ENCODE measurements around the gene GOLPH3L.
"Not testable (repeated sequence)": the region's sequence is repeated elsewhere in the genome, so short reads cannot be mapped to it uniquely, and the experiment has no call there.

The GOLPH3L gene

DNA sequence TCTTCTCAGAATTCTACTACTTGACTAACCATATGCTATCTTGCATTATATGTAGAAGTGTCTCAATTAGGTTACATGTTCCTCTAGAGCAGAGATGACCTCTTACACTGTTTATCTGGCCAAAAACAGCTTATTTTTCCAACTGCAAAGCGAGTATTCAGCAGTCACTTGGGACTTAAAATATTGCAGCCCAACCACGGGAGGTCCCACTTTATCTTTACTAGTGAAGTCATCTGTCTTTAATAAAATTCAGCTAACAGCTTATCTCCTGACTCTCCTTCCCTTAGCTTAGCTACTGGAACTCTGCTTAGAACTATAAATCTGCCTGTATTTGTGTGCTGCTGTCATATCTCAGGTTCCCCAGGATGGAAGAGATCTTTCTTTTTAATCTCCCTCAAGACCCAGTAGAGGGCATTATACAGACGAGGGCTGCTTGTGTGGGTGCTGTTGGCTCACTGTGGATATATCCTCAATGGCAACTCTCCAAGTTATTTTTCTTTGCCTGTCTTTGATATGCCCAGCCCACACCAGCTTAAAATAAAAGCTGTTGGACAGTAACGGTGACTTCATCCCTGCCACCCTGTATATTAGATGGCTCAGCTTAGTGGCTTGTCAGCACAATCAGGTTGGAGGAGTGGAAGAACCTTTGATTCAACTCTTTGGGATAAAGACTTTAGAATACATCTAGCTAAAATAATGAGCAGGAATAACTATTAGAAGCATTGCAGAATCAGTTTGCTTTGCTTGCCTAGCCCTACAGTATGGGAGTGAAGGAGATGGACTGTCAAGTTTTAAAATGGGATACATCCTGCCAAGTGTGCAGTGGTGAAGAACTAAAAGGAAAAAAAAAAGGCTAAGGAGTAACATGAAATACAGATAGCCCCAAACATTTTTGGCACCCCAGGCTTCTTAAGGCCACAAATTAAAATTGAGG, 77.1 kb downstream of the GOLPH3L start:
- DNase-seq = no peak

DNA sequence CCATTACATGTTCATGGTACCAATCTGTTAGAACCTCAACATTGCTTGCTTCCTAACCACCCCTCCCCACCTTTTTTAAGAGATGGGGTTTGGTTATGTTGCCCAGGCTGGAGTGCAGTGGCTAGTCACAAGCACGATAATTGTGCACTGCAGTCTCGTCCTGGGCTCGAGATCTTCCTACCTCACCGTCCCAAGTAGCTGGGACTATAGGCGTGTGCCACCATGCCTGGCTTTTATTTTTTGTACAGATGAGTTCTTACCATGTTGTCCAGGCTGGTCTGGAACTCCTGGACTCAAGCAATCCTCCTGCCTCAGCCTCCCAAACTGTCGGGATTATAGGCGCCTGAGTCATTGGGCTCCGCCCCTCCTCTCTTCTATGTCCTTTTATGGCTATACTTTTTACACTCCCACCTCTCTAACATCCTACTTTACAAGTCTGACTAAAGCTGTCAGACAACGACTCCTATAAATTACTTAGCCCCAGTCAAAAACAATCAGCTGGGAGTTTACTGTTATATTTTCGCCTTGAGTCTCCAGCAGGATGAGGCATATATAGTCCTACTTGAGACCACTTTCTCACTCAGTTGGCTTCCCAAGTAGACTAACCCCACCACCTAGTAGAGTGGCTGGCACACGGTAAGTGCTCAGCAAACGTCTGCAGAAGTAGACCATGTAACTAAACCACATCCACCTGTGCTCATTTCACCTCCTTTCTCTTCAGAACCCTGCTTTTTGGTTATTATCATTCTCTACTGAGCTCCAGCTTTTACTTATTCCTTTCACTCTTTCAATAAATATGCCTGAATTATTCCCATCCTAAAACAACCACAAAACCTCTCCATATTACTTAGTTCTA, 81.4 kb downstream of the GOLPH3L start:
- DNase-seq = no peak

GRCh38 chr1:150613061-150613920, 83.7 kb downstream of the GOLPH3L start:
- no peak for DNase-seq

- no peak for DNase-seq
Observed at GRCh38 chr1:150612014-150612345, 85.0 kb downstream of the GOLPH3L start.

DNA sequence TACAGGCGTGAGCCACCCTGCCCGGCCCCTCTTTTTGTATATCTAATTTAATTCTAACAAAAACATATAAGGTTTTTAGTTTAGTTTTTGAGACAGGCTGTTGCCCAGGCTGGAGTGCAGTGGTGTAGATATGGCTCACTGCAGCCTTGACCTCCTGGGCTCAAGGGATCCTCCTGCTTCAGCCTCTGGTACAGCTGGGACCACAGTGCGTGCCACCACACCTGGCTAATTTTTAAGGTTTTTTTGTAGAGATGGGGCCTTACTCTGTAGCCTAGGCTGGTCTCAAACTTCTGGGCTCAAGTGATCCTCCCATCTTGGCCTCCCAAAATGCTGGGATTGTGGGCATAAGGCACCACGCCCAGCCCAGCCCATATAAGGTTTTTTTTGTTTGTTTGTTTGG, 86.4 kb downstream of the GOLPH3L start:
- DNase-seq = no peak

- no peak for DNase-seq
Observed at GRCh38 chr1:150609732-150610131, 87.2 kb downstream of the GOLPH3L start.

DNA sequence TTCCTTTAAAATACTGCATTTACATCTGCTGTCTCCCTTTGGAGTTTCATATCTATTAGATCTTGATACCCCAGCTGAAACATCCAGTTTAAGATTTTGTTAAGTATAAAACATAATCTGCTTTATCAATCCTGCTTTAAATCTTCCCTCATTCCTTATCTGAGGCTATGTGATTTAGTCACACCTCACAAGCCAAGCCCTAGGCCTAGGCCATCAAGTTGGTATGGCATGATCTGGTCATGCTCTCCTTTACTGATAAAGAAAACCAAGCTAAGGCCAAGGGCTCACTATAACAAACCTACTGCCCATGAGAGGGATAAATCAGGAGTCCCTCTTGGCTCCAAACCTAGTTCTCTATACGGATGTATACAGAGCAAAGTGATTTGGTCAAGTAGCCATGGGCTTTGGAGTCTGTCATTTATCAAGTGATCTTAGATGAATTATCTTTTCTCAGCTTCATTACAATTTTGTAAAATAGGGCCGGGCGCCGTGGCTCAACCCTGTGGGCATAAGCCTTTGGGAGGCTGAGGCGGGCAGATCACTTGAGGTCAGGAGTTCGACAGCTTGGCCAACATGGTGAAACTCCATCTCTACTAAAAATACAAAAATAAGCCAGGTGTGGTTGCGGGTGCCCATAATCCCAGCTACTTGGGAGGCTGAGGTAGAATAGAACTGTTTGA, 90.4 kb downstream of the GOLPH3L start:
- DNase-seq = no peak

DNA sequence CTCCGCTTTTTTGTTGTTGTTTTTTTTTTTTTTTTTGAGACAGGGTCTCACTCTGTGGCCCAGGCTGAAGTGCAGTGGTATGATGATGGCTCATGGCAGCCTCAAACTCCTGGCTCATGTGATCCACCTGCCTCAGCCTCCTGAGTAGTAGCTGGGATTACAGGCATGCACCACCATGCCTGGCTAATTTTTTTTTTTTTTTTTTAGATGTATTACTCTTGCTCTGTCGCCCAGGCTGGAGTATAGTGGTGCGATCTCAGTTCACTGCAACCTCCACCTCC, 91.6 kb downstream of the GOLPH3L start:
- not testable (repeated sequence) for DNase-seq

DNA sequence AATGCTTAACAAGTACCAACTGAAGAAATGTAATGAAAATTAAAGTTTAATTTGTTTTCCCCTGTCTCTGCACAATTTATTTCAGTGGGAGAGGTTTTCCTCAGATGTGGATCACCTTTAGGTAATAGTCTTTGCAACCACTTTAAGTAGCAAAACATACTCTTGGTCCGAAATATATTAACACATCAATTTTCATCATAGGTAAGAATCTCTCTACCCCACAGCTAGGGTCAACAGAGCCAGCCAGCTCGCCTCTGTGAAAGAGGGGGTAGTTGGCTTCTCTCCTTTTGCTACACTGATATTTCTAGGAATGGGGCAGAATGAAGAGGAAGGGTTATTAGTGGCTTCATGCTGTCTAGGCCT, 92.7 kb downstream of the GOLPH3L start:
- DNase-seq = no peak

GRCh38 chr1:150603711-150604110, 93.2 kb downstream of the GOLPH3L start:
- DNase-seq = no peak

- not testable (repeated sequence) for DNase-seq
Observed at GRCh38 chr1:150602372-150602771, 94.6 kb downstream of the GOLPH3L start.

GRCh38 chr1:150601540-150601939, 95.4 kb downstream of the GOLPH3L start:
- no peak for DNase-seq

DNA sequence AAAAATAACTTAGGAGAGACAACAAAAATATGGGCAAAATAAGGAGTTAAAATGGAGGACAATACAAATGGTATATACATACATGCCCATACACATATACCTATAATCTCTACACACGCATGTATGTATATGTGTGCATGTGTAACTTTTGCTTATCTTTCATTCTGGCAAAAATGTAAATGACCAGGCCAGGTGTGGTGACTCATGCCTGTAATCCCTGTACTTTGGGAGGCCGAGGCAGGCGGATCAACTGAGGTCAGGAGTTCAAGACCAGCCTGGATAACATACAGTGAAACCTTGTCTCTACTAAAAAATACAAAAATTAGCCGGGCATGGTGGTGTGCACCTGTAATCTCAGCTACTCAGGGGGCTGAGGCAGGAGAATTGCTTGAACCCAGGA, 98.6 kb downstream of the GOLPH3L start:
- not testable (repeated sequence) for DNase-seq

- DNase-seq = no peak
Observed at GRCh38 chr1:150596976-150597375, 100.0 kb downstream of the GOLPH3L start.

Measured in right kidney (tissue), 1 donor.